Esophagus muscularis mucosa (tissue), 3 donors: ENCODE results near the gene ZNF763.
"Not testable (repeated sequence)": the region's sequence is repeated elsewhere in the genome, so short reads cannot be mapped to it uniquely, and the experiment has no call there.

ENCODE experiments used
- CTCF ChIP-seq, 3 experiments: fragments of 200-600 bp in 2 of 3; fragments of 450-650 bp in 1 of 3; sonication (generic) in 2 of 3; IDR thresholded peaks; one replicate each; pipeline ENCODE4 v1.5.1; 2017 to 2019; ENCODE audit warnings: antibody characterized with exemption in 3 of 3, mild to moderate bottlenecking in 2 of 3, moderate library complexity in 1 of 3
- POLR2A ChIP-seq: fragments of 450-650 bp; IDR thresholded peaks from one replicate; pipeline ENCODE4 v1.6.1; 2017; ENCODE audit warnings: antibody characterized with exemption, moderate library complexity, mild to moderate bottlenecking, low read depth
- POLR2AphosphoS5 ChIP-seq, 2 donors: sonication (generic); formaldehyde crosslinking; IDR thresholded peaks; one replicate each; pipeline ENCODE4 v1.6.1; 2017; ENCODE audit warnings: antibody characterized with exemption in 2 of 2

- not testable (repeated sequence) for TF ChIP-seq CTCF (IDR thresholded peaks at IDR 0.05); POLR2AphosphoS5 (IDR thresholded peaks at IDR 0.05); POLR2A
Measured at GRCh38 chr19:11949614-11950080, 15.2 kb upstream of the ZNF763 start.
